OCI-LY1 (cell line): ENCODE data around the gene EVI2A.

Source experiments
- H2AFZ ChIP-seq: fragments of 200-600 bp; sonication (generic), shearing (Covaris generic); 2 replicates; pipeline ENCODE4 v1.6.0; 2014; ENCODE audit warnings: antibody characterized with exemption, mild to moderate bottlenecking, low read length
- H3F3A ChIP-seq: fragments of 200-600 bp; sonication (generic), shearing (Covaris generic); 2 replicates; pipeline ENCODE4 v1.6.0; 2014; ENCODE audit warnings: mild to moderate bottlenecking, antibody characterized with exemption, low read length, moderate library complexity; ENCODE audit not compliant: insufficient read depth
- H3K27ac ChIP-seq: fragments of 200-600 bp; sonication (generic); 2 replicates; pipeline ENCODE4 v1.5.1; 2014; ENCODE audit warnings: low read length, mixed run types, mild to moderate bottlenecking, low read depth; ENCODE audit not compliant: poor library complexity, severe bottlenecking
- H3K27me3 ChIP-seq: fragments of 200-600 bp; sonication (generic); 2 replicates; pipeline ENCODE4 v1.6.0; 2014; ENCODE audit warnings: antibody characterized with exemption, mild to moderate bottlenecking, low read length, moderate library complexity; ENCODE audit not compliant: insufficient read depth
- H3K36me3 ChIP-seq: fragments of 200-600 bp; sonication (generic); 2 replicates; pipeline ENCODE4 v1.6.1; 2014; ENCODE audit warnings: mild to moderate bottlenecking, antibody characterized with exemption, low read length, moderate library complexity, mixed read lengths; ENCODE audit not compliant: insufficient read depth
- H3K4me1 ChIP-seq: fragments of 200-600 bp; sonication (generic); 2 replicates; pipeline ENCODE4 v1.5.1; 2014; ENCODE audit warnings: mild to moderate bottlenecking, low read length, moderate library complexity; ENCODE audit not compliant: insufficient read depth, severe bottlenecking
- H3K4me2 ChIP-seq: fragments of 200-600 bp; sonication (generic), shearing (Covaris generic); 2 replicates; pipeline ENCODE4 v1.6.1; 2014; ENCODE audit warnings: low read length
- H3K4me3 ChIP-seq: fragments of 200-600 bp; sonication (generic); 2 replicates; pipeline ENCODE4 v1.5.1; 2014; ENCODE audit warnings: low read length, low read depth, mild to moderate bottlenecking, mixed read lengths; ENCODE audit not compliant: poor library complexity, severe bottlenecking
- H3K79me2 ChIP-seq: fragments of 200-600 bp; shearing (Covaris generic); 2 replicates; pipeline ENCODE4 v1.6.1; 2016; ENCODE audit warnings: mixed run types, low read length, mixed read lengths; ENCODE audit not compliant: insufficient read depth
- H3K9ac ChIP-seq: fragments of 200-600 bp; sonication (generic), shearing (Covaris generic); 2 replicates; pipeline ENCODE4 v1.6.1; 2014; ENCODE audit warnings: mild to moderate bottlenecking, low read length, mixed read lengths
- H3K9me2 ChIP-seq: fragments of 200-600 bp; sonication (generic), shearing (Covaris generic); 2 replicates; pipeline ENCODE4 v1.6.1; 2014; ENCODE audit warnings: low read depth, mild to moderate bottlenecking, low read length, mixed read lengths
- H3K9me3 ChIP-seq: fragments of 200-600 bp; shearing (Covaris generic); 2 replicates; pipeline ENCODE4 v1.6.1; 2014; ENCODE audit warnings: low read length, mixed read lengths
- H4K20me1 ChIP-seq: fragments of 200-600 bp; sonication (generic), shearing (Covaris generic); 2 replicates; pipeline ENCODE4 v1.6.0; 2016; ENCODE audit warnings: mild to moderate bottlenecking, low read length; ENCODE audit not compliant: insufficient read depth
- CTCF ChIP-seq: fragments of 200-600 bp; sonication (generic), shearing (Covaris generic); IDR thresholded peaks from 2 replicates; pipeline ENCODE4 v1.5.1; 2017; ENCODE audit warnings: mild to moderate bottlenecking, antibody characterized with exemption, low read length, moderate library complexity, mixed read lengths
- EZH2 ChIP-seq: fragments of 200-600 bp; sonication (generic), shearing (Covaris generic); IDR thresholded peaks from 2 replicates; pipeline ENCODE4 v1.8.0; 2017; ENCODE audit warnings: borderline replicate concordance, mixed run types, mild to moderate bottlenecking, antibody characterized with exemption, low read length, moderate library complexity, mixed read lengths

EVI2A gene

GRCh38 chr17:31323551-31323950, 2.1 kb upstream of the EVI2A start:
- H3K9me3 ChIP-seq: no peaks in the 10 kb centered on the region
- H3K36me3 ChIP-seq: peaks cover 25% of the 10 kb centered on the region
- H3K79me2 ChIP-seq: peaks cover 26% of the 10 kb centered on the region
- H3K4me1 ChIP-seq: peaks cover 19% of the 10 kb centered on the region
- no peak overlapping the region for H3K4me3 ChIP-seq
- TF ChIP-seq EZH2: no peak
- TF ChIP-seq CTCF: no peak
- H3K9ac ChIP-seq: no peak overlapping the region
- H3K9me2 ChIP-seq: no peaks in the 10 kb centered on the region
- 0 out of 2 replicates have a peak, but pooled peaks cover 4% of the 10 kb centered on the region for H3F3A ChIP-seq
- H3K4me2 ChIP-seq: no peak overlapping the region
- H4K20me1 ChIP-seq: no peaks in the 10 kb centered on the region
- H3K27ac ChIP-seq: peak overlapping the region; percentile 10
- no peak overlapping the region for H2AFZ ChIP-seq
- H3K27me3 ChIP-seq: no peaks in the 10 kb centered on the region

- peaks cover 32% of the 10 kb centered on the region for H3K36me3 ChIP-seq
- no peaks in the 10 kb centered on the region for H3K9me3 ChIP-seq
- TF ChIP-seq EZH2 (no peak), CTCF (no peak)
- H3K79me2 ChIP-seq: peaks cover 39% of the 10 kb centered on the region
- no peaks in the 10 kb centered on the region for H3K27me3 ChIP-seq
- no peaks in the 10 kb centered on the region for H4K20me1 ChIP-seq
- no peak overlapping the region for H2AFZ ChIP-seq
- no peaks in the 10 kb centered on the region for H3K9me2 ChIP-seq
- H3F3A ChIP-seq: 0 out of 2 replicates have a peak, but pooled peaks cover 4% of the 10 kb centered on the region
- H3K9ac ChIP-seq: peak overlapping the region; percentile 41; the same call in 1 of the 2 replicates
- peak overlapping the region; percentile 89 for H3K4me3 ChIP-seq
- H3K4me2 ChIP-seq: peak overlapping the region; percentile 72
- peak overlapping the region; percentile 98 for H3K27ac ChIP-seq
- H3K4me1 ChIP-seq: peaks cover 35% of the 10 kb centered on the region
Measured at GRCh38 chr17:31321966-31322365, 544 bp upstream of the EVI2A start.

DNA sequence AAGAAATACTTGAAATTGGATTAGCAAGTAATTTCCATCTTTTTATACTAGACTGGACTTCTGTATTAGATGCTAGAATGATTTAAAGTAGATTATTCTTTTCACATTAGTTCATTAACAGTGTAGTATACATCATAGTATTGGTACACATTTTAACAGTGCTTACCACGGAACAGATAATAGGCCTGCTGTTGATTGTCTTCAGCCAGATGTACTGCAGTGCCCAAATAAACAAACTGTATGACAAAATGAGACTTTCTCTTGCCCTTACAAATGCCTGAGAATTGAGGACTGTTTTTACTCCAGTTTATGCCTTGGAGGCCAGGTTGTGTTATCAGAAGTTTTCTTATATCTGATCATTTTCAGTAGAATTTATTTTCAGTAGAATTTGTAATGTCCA, 631 bp downstream of the EVI2A start:
- TF ChIP-seq EZH2: no peak

DNA sequence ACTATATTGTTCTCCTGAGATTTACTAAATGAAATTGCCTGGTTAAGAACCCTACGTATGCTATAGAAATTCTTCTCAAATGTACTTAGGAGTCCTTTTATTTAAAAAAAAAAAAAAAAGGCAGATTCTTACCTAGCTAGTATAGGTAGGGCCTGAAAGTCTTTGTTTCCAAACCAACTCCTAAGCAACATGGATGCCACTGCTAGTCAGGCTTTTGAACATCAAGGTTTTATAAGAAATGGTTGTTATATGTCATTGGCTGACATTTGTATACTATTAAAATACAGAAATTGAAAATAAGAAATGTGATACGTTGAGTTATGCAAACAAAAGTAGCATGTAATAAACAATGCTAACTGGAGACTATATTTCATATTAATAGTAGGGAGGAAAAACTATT, 1.2 kb downstream of the EVI2A start:
- Histone ChIP-seq H3F3A (0 out of 2 replicates have a peak, but pooled peaks cover 4% of the 10 kb centered on the region), H3K4me3 (peak overlapping the region; percentile 89), H3K79me2 (peaks cover 48% of the 10 kb centered on the region), H3K9me2 (no peaks in the 10 kb centered on the region), H3K4me2 (peak overlapping the region; percentile 72), H3K36me3 (peaks cover 34% of the 10 kb centered on the region; the same call in 1 of the 2 replicates), H4K20me1 (no peaks in the 10 kb centered on the region), H3K27ac (peak overlapping the region; percentile 98), H3K27me3 (no peaks in the 10 kb centered on the region), H2AFZ (no peak overlapping the region), H3K4me1 (peaks cover 52% of the 10 kb centered on the region), H3K9me3 (no peaks in the 10 kb centered on the region), H3K9ac (peak overlapping the region; percentile 82)
- no peak for TF ChIP-seq EZH2
- TF ChIP-seq CTCF: no peak

More for the DNA sequence above, 631 bp downstream of the EVI2A start:
- H3K9me2 ChIP-seq: no peaks in the 10 kb centered on the region
- H3K9ac ChIP-seq: peak overlapping the region; percentile 82
- peaks cover 47% of the 10 kb centered on the region for H3K4me1 ChIP-seq
- H3K79me2 ChIP-seq: peaks cover 48% of the 10 kb centered on the region
- peaks cover 31% of the 10 kb centered on the region for H3K36me3 ChIP-seq
- H3K27ac ChIP-seq: peak overlapping the region; percentile 98
- H3K4me2 ChIP-seq: peak overlapping the region; percentile 72
- H4K20me1 ChIP-seq: no peaks in the 10 kb centered on the region
- H3K9me3 ChIP-seq: no peaks in the 10 kb centered on the region
- 0 out of 2 replicates have a peak, but pooled peaks cover 4% of the 10 kb centered on the region for H3F3A ChIP-seq
- no peak overlapping the region for H2AFZ ChIP-seq
- H3K27me3 ChIP-seq: no peaks in the 10 kb centered on the region
- peak overlapping the region; percentile 89 for H3K4me3 ChIP-seq
